Hematopoietic multipotent progenitor cell treated with erythropoietin and hydrocortisone succinate and interleukin-3 and kit ligand, for 6 days (in vitro differentiated cells): Measurements from ENCODE around the gene SYT6.
A peak's percentile ranks its signal among the peaks of the same experiment; 100 is the strongest.

ENCODE experiments used
- DNase-seq: peaks from one replicate; pipeline ENCODE4 v3.0.0-alpha.2; 2015

SYT6 gene

GRCh38 chr1:114154146-114154962, 685 bp upstream of the SYT6 start:
- DNase-seq: peak; percentile 21

GRCh38 chr1:114152508-114153260, 985 bp downstream of the SYT6 start:
- DNase-seq: peak; percentile 27

DNA sequence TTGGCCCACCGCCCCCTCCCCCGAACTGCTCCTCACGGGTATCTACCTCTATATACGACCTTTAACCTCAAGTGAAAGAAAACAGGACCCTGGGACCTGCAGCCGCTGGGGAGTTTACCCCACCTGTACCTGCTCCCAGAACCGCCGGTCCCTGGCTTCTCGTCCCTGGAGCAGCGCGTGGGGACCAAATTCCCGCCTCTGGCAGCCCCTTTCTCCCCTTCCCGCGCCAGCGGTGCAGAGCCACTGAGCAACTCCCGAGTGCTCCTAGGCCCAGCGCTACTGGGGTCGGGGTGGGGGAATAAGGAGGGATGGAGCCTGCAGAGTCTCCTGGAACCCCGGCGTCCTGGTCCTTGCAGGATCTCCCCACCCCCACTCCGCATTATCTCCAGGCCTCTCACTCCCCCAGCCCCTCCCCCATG, 1.6 kb downstream of the SYT6 start:
- no peak for DNase-seq

DNA sequence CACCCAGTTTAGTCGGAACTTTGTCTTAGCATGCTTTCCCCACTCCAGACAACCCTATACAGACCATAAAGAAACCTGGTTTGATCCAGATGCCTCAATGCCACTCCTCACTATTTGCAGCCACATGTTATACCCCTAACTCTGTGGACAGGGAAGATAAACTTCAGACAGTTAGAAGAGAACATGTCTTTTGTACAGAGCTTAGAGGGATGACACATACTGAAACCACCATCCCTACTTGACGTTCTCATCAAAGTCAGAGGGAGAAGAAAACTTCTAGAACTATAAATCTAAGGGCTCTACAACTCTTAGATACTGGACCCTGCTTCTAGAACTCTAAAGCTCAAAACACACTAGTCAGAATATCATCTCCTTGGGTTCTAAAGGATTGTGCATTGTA, 3.7 kb downstream of the SYT6 start:
- no peak for DNase-seq

GRCh38 chr1:114149211-114149610, 4.5 kb downstream of the SYT6 start:
- no peak for DNase-seq

GRCh38 chr1:114145504-114146151, 8.0 kb downstream of the SYT6 start:
- DNase-seq: no peak

- no peak for DNase-seq
These were observed 9.7 kb downstream of the SYT6 start for GRCh38 chr1:114144016-114144415.

DNA sequence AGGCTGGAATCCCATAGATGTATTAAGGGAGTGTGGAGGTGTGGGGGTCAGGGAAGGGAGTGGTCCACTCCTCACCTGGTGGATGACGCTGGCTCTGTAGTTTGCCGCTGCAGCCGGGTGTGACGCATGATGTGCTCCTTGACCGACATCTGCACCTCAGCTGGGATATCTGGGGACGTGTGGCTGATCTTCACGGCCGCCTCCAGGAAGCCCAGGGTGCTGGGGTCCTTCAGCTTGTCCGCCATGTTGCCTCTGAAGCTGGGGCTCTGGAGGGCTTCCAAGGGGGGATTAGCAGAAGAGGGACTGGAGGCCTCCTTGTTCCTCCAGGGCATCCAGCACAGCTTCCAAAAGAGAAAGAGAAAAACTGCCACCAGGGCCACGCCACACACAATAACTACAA, 14.1 kb downstream of the SYT6 start:
- DNase-seq: no peak

DNA sequence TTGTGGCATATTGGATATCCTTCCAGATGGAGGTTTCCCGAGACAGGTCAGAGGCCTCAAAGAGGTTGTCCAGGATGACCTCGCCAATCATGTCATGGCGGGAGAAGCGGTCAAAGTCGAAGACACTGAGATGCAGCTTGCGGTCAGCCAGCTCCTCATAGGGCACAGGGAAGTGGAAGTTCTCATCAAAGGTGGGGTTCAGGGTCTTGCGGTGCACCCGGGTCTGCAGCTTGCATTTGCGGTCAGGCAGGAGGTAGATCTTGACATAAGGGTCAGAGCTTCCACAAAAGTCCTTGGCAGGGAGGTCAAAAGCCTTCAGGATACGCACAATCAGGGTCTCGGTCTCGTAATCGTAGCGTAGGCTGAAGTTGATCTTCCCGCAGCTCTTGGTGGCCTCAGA, 16.2 kb downstream of the SYT6 start:
- DNase-seq: no peak

DNA sequence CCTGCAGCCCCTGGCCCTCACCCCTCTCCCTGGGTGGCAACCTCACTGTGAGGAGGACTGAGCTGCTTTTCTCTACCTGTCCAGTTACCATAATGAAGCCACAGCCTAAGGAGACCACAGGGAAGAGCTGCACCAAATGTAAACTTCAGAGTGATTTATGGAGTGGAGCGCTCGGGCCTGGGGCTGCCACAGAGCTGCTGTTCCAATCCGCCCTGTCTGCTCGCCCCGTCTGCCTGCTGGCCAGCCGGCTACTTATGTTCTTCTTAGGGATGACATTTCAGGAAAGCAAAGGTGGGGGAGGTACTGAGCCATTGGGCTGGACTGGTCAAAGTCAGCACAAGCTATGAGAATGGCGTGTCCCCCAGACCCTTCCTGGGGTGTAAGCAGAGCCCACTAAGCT, 17.9 kb downstream of the SYT6 start:
- DNase-seq: no peak

- DNase-seq: no peak
These were observed 19.2 kb downstream of the SYT6 start for GRCh38 chr1:114134518-114134917.

GRCh38 chr1:114133129-114133528, 20.5 kb downstream of the SYT6 start:
- no peak for DNase-seq

- DNase-seq: no peak
These were observed 22.0 kb downstream of the SYT6 start for GRCh38 chr1:114131526-114132220.

DNA sequence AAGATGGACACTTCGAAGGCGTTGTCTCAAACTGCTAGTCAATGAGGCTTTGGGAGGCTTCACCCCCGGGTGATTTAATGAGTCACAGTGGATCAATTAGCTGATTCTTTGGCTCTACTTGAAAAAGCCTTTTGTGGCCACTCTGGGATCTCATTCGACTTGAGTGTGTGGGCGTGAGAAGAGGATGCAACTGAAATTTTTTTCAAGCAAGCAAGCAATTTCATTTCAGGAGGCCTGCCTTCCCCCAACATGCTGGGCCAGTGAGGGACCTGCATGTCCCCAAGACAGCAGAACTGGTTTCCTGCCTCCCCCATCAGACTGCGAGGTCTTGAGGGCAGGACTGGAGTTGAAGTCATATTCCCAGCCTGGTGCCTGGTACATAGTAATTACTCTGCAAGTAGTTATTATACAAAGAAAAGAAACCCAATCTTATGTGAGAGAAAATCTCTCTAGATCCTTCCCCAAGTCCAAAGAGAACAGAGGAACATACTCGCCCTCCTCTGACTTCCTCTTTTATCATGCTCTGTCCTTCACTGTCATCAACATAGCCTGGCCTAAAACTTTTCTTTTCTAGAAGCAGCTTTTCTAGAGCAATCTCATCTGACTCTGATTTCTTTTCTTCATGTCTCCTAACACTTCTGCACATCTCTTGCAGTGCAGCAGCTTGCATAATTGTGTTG, 22.7 kb downstream of the SYT6 start:
- DNase-seq: peak; percentile 21

DNA sequence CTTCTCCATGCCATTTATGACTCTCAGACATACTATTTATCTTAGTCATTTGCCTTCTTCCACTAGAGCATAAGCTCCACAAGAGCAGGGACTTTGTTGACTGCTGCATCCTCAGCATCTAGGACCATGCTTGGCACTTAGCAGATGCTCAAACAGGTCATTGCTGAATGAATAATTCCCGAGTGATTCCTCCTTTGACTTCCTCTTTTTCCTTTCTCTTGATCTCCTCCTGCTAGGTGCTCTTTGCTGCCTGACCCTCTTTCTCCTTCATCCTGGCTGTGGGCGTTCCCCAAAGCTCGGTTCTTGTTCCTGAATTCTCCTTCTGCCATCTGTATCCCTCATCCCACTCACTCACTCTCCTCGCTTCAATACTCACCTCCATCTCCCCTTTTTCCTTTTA, 23.5 kb downstream of the SYT6 start:
- no peak for DNase-seq

DNA sequence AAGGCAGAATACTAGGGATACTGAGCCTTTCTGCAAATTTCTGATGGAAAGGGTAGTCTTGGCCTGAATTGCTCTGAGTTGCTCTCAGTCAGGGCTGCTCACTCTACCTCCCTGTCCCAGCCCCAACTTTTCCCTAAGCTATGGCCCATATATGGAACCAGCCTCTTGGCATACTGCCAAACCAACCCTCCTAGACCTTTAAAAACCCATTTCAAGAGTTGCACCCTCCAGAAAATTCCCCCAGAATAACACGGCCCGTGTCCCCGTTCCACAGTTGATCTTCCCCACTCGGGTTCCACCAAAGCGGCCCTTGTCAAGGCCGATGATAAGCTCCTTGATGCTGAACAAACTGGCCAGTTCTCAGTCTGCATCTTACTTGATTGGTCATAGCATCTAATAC, 25.4 kb downstream of the SYT6 start:
- DNase-seq: no peak

GRCh38 chr1:114126261-114127095, 27.2 kb downstream of the SYT6 start:
- DNase-seq: peak; percentile 47

- DNase-seq: no peak
These were observed 29.0 kb downstream of the SYT6 start for GRCh38 chr1:114124644-114125043.

GRCh38 chr1:114122941-114123618, 30.6 kb downstream of the SYT6 start:
- no peak for DNase-seq

DNA sequence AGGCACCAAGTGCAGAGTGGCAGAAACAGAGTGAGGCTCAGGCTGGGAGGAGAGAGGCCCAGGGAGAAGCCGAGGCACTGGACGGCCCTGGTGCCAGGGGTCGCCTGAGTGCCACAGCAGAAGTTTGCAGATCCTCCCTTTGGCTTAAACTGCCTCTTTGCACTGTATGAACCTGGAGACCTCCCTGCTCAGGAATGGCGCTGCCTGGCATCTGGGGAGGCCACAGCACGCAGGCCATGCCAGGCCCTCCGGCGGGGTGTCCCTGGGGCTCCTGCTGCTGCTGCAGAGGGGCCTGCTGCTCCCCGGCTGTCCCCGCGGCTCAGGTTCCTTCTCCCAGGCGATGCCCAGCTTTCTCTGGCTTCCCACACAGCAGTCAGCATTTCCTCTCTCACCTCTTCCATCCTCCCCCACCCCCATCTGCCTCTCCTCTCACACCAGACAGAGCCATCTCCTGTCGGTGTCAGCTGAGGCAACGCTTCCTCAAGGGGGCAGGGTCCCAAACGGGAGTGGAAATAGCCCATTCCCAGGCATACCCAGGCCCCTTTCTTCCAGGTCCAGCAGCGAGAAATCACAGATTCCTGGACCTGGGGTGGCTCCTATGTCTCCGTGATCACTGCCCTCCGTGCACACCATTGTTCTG, 35.2 kb downstream of the SYT6 start:
- DNase-seq: no peak

- DNase-seq: no peak
These were observed 36.0 kb downstream of the SYT6 start for GRCh38 chr1:114117654-114118053.
